GM18520 (cell line): ENCODE data around the gene ABHD1.
"Not testable (repeated sequence)": the region's sequence is repeated elsewhere in the genome, so short reads cannot be mapped to it uniquely, and the experiment has no call there.

ENCODE experiments used
- ATAC-seq: cut with Tn5 transposase; IDR thresholded peaks from one replicate; pipeline ENCODE4 v1.9.1; 2021; ENCODE audit not compliant: unreplicated experiment

The ABHD1 gene

DNA sequence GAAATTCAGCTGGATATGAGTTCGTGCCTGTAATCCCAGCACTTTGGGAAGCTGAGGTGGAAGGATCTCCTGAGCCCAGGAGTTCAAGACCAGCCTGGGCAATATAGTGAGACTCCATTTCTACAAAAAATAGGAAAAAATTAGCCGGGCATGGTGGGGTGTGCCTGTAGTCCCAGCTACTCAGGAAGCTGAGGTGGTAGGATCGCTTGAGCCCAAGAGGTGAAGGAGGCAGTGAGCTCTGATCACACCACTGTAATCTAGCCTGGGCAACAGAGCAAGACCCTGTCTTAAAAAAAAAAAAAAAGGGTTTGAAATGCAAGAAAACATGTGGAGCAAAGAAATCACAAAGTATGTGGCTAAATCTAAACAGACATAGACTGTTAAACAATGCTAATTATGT lies 14.5 kb upstream of the ABHD1 start:
- no peak for ATAC-seq

DNA sequence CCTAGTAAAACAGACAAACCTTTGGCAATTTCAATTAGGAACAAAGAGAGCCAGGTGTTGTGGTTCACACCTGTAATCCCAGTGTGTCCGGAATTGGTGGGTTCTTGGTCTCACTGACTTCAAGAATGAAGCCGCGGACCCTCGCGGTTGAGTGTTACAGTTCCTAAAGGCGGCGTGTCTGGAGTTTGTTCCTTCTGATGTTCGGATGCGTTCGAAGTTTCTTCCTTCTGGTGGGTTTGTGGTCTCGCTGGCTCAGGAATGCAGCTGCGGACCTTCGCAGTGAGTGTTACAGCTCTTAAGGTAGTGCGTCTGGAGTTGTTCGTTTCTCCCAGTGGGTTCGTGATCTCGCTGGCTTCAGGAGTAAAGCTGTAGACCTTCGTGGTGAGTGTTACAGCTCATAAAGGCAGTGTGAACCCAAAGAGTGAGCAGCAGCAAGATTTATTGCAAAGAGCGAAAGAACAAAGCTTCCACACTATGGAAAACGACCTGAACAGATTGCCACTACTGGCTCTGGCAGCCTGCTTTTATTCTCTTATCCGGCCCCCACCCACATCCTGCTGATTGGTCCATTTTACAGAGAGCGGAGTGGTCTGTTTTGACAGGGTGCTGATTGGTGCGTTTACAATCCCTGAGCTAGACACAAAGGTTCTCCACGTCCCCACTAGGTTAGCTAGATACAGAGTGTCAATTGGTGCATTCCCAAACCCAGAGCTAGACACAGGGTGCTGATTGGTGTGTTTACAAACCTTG lies 12.8 kb upstream of the ABHD1 start:
- ATAC-seq = not testable (repeated sequence)

DNA sequence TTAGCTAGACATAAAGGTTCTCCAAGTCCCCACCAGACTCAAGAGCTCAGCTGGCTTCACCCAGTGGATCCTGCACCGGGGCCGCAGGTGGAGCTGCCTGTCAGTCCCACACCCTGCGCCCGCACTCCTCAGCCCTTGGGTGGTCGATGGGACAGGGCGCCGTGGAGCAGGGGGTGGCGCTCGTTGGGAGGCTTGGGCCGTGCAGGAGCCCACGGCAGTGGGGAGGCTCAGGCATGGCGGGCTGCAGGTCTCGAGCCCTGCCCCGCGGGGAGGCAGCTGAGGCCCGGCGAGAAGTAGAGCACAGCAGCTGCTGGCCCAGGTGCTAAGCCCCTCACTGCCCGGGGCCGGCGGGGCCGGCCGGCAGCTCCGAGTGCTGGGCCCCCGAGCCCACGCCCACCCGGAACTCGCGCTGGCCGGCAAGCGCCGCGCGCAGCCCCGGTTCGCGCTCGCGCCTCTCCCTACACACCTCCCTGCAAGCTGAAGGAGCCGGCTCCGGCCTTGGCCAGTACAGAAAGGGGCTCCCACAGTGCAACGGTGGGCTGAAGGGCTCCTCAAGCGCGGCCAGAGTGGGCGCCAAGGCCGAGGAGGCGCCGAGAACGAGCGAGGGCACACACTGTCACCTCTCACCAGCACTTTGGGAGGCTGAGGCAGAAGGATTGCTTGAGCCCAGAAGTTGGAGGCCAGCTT lies 12.1 kb upstream of the ABHD1 start:
- not testable (repeated sequence) for ATAC-seq

GRCh38 chr2:27115519-27115918 lies 8.1 kb upstream of the ABHD1 start:
- ATAC-seq = no peak

DNA sequence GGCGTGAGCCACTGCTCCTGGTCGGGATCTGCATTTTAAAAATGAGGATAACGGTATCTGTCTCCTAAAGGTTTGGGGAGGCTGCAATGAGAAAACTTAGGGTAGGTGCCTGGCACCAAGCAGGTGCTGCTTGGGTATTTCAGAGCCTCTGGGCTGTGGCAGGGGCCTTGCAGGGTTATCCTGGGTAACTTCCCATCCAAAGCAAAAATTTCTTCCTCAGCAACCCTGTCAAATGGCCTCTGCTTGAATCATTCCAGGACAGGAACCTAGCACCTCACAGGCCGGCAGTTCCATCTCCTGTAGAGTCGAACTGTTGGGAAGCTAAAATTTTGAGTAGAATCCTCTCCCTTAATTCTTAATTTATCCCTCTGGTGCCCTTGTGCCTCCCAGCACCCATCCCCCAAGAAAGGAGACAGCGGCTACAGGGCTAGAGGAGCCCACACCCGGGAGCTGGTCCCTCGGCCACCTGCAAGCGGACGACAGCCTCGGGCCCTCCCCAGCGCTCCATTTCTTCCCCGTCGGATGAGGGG lies 5.6 kb upstream of the ABHD1 start:
- ATAC-seq = no peak

GRCh38 chr2:27118525-27119329 lies 4.9 kb upstream of the ABHD1 start, which contains the start of gene CGREF1:
CGREF1 (minus strand) TSS chr2:27119128; CDS start chr2:27104366, 14,762 bp downstream.
- ATAC-seq = no peak

- ATAC-seq = not testable (repeated sequence)
Measured at GRCh38 chr2:27119330-27119670, 4.3 kb upstream of the ABHD1 start.

- ATAC-seq = no peak
Measured at GRCh38 chr2:27121906-27122305, 1.7 kb upstream of the ABHD1 start.

DNA sequence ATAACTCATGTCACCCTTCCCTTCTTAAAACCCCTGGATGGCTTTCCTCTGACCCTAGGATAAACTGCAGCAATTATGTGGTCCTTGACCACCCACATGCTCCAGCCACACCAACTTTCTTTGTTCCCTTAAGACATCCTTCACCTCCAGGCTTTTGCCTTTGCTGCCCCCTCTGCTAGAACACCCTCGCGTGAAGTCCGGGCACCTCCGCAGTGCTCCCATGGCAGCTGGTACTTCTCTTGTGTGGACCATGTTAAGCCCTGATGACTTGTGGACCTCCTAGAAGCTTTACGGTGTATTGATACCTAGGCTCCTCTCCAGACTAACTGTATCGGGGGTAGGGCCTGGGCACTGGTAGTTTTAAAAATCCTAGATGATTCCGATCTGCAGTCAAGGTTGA lies 824 bp upstream of the ABHD1 start:
- ATAC-seq = no peak

DNA sequence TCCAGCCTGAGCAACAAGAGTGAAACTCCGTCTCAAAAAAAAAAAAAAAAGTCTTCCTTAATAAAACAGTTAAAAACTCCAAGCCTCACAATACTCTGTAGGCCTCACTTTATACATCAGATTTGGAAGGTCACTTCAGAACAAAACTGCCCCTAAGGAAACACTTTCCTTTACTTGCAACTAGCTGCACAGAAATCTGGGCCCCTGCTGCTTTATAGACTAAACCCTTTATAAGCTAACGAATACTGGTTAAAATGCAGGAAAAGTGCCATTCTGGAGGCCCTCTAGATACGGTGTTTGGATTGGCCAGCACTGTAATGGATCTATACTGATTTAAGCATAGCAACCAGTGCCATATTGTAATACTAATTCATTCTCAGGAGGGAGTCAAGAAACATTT lies 1.5 kb downstream of the ABHD1 start:
- no peak for ATAC-seq

GRCh38 chr2:27126252-27126710 lies 2.7 kb downstream of the ABHD1 start:
- no peak for ATAC-seq

- ATAC-seq = no peak
Measured at GRCh38 chr2:27127883-27128667, 4.5 kb downstream of the ABHD1 start.

- ATAC-seq = no peak
Measured at GRCh38 chr2:27128668-27129571, 5.3 kb downstream of the ABHD1 start.

DNA sequence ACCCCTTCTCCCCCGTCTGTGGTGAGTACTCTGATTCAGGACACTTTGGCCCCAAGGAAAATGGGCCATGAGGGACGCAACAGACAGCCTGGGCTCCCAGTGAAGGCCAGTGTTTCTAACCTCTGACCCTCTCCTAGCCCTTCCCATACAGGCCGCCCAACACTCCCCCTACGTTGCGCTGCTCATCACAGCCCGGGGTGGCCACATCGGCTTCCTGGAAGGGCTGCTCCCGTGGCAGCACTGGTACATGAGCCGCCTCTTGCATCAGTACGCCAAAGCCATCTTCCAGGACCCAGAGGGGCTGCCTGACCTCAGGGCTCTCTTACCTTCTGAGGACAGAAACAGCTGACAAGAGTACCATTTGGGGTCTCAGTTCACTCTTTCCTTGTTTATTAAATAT lies 6.8 kb downstream of the ABHD1 start:
- ATAC-seq = no peak

DNA sequence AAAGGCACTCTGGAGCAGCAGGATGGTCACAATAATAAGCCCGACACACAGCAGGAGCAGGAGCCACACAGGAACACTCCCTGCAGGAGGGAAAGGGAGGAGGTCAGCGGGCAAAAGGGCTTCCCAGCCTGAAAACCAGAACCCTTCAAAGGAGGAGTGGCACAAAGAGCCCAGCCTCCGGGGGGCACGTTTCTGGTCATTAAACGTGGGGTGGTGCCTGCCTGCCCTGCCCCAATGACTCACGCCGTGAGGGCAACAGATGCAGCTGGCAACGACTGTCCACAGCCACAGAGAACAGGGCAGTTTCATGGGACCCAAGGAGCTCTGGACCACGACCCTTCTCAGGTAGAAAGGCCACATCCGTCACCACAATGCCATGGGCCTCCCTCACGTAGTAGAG lies 7.8 kb downstream of the ABHD1 start:
- ATAC-seq = no peak

DNA sequence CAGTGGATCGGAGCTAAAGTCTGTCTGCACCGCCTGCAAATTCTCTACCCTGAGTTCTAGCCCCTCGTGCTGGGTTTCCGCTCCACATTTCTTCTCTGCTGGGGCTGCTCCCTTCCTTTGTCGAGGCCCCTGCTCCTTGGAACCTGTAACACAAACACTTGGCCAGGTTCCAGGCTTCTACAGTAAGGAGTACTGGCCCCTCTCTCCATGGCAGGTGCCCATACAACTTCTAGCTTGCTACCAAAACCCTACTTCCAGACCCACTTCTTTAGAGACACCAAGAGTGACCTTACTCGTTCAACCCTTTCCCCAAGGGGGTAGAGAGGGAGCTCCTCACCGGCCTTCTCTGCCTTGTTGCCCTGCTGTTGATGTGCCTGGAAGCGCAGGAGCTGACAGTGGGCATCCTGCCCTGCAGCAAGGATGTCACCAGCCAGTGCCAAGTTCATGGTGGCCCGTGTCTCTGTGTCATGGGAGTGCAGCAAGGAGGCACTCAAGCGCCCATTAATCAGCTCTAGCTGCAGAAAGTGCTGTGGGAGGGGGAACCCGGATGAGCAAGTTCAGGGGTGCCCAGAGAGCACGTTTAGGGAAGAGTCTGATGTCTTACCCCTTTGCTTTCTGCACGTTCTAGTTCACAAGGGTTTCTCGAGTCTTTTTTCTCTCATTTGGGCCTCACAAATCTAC lies 9.7 kb downstream of the ABHD1 start:
- ATAC-seq = no peak

DNA sequence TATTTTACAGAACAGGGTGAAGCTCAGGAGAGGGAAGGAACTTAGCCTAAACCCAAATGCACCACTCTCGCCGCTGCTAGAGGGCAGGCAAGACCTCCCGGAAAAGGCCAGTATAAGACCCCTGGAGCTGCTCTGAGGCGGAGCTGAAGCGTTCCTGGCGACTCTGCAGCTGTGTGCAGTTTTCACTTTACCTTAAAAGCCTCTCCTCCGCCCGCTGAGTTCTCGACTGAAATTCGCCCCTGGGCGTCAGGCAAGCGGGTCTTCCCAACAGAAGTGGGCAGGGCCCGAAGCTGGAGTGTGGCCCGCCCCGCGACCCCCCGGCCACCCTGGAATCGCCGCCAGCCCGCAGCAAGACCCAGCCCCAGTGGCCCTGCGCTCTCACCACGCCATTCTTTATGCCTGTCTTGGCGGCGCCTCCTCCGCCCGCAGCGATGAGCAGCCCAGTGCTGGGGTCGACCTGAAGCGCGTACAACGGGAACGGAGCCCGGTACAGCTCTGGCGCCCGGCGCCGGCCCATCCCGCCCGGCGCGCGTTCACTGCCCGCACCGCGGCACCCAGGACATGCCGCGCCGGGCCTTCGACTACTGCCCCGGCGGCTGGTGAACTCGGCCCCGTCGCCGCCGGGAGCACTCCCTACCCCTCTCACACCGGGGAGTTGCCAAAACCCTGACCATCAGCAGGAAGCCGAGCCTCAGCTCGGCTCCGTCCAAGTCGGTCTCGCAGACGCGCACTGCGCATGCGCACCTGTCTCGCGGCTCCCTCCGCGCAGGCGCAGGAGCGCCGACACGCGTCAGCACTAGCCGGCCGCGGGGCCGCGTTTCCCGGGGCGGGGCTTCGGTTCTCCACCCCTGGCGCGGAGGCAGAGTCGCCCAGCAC lies 10.5 kb downstream of the ABHD1 start, which contains the start of gene PREB:
Gene PREB, minus strand, starts transcription at position 732 of the 876 bp plus-strand sequence. Its CDS starts 215 bp downstream, at position 517.
- ATAC-seq = peak; percentile 90
